Measurements from ENCODE around the gene MAN1B1.

- TF ChIP-seq CTCF (conservative IDR thresholded peaks at IDR 0.05) = no peak
- TF ChIP-seq ZFX (IDR thresholded peaks at IDR 0.05) = no peak
These were observed 25.2 kb downstream of the MAN1B1 start for GRCh38 chr9:137111788-137112563.

Measured in C4-2B (cell line).